NCI-H2029 treated with DMSO at 0.1 percent for 48 hours (cell line): ENCODE results near the gene KNOP1.
"Not testable (repeated sequence)": the region's sequence is repeated elsewhere in the genome, so short reads cannot be mapped to it uniquely, and the experiment has no call there.

ENCODE experiments used
- DNase-seq: peaks from one replicate; lab custom pipeline; 2025; lab: John Stamatoyannopoulos, UW

Gene KNOP1

DNA sequence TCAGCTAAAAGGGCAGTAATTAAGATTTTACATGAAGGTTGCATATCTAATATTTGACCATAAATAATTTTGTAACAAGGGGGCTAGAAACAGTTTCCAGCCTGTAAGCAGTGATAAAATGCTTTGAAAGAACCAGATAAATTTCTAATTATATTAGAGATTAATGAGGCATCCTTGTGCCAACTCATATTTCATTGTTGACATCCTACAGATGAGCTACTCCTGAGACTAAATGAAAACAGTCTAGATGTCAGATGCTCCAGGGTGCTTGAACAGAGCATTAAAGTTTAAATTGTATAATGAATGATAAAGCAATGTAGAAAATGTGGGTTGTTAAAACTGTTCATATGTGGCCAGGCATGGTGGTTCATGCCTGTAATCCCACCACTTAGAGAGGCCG is 23.3 kb upstream of the KNOP1 start:
- no peak for DNase-seq

DNA sequence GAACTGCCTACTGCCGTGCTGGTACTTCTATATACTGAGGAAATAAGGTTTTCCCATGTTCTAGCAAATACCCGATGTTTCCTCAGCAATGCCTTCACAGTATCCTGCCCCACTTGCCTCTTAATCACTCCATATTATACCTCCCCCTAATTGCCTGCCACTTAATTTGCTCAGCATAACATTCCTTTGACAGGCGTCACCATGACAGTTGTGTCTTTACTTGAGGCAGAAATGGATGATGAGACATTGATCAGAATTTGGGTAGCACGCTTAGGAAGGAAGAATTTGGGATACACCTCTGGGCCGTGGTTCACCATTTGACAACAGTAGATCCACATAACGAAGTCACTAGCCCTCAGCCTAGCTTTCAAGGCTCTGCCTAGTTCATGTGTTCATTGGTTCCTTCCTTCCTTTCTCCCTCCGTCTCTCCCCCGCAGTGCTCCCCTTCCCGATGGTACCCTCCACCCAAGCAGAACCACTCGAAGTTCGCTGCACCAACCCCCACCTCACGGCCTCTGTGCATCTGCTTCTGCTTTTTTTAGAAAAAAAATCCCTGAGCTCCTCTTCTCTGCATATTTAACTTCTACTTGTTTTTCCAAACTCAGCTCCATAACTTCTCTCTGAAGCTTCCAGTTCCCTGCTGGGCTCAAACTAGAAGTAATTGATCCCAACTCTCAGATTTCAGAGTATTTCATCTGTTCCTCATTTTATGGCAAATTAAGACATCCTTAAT is 19.4 kb upstream of the KNOP1 start:
- no peak for DNase-seq

DNA sequence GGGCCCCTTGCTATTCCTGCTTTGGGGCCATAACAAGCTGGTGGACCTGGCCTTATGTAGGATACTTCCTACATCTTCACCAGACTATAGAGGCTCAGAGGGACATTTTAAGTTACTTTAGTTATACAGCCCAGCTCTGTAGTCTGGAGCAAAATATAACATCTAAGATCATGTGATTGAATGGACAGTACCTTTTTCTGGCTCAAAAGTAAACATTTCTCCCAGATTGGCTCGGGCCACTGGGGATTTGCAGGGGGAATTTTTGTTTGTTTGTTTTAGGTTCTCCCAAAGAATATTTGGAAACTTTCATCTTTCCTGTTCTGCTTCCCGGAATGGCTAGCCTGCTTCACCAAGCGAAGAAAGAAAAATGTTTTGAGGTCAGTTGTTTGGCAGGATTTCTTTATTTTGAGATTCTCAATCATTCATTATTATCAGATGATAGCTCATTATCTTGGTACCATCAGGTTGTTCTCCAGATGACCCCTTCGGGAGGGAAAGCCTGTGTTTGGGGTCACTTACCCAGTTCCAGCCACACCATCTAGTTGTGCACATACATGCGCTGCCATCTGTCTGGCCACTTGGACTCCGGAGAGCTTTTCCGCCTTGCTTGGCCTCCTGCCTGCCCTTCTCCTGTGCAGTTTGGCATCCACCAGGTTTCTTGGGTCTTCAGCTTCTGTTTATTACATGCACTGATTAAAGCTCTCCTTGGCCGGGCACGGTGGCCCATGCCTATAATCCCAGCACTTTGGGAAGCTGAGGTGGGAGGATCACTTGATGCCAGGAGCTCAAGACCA is 17.2 kb upstream of the KNOP1 start:
- DNase-seq, result no peak

DNA sequence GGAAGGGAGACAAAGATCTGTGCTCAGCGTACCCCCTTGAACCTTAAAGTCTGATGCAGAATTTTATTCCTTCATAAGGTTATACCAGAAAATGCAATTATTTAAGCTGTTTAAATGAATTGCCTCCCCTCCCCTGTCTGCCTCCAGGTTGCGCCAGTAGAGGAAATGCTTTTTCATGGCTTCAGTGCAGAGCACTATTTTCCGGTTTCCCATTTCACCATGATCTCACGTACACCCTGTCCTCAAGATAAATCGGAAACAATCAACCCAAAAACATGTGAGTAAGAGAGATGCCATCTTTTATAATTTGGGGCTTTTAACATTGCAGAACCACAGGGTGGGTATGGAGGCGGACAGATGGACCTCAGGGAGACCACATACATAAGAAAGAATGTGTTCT is 15.5 kb upstream of the KNOP1 start:
- no peak for DNase-seq

DNA sequence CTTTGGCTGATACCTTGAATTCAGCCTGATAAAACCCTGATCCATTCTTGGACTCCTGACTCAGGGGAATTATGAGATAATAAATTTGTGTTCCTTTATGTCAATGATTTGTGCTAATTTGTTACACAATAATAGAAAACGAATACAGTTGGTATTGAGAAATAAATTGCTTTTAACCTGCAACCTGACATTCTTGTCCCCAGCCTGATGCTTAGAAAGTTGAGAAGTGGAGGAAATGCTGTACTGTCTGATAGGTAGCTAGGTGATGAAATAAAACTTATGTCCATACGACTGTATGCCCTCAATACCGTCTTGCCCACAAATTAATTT is 10.6 kb upstream of the KNOP1 start:
- DNase-seq, result no peak

DNA sequence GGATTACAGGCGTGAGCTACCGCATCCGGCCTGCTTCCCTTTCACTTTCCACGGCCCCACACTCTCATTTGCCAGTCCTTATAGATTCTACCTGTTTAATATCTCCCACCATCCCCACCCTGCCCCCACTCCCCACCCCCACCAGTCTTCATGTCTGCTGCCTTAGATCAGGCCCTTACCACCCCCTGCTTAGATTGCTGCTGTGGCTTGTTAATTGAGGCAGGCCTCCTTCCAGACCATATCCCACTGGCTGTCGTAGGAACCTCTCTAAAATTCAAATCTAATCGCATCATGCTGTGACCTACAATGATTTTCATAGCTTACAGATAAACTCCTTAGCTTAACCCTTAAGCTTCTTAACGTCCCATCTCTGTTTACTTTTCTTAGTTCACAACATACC is 5.0 kb upstream of the KNOP1 start:
- no peak for DNase-seq

DNA sequence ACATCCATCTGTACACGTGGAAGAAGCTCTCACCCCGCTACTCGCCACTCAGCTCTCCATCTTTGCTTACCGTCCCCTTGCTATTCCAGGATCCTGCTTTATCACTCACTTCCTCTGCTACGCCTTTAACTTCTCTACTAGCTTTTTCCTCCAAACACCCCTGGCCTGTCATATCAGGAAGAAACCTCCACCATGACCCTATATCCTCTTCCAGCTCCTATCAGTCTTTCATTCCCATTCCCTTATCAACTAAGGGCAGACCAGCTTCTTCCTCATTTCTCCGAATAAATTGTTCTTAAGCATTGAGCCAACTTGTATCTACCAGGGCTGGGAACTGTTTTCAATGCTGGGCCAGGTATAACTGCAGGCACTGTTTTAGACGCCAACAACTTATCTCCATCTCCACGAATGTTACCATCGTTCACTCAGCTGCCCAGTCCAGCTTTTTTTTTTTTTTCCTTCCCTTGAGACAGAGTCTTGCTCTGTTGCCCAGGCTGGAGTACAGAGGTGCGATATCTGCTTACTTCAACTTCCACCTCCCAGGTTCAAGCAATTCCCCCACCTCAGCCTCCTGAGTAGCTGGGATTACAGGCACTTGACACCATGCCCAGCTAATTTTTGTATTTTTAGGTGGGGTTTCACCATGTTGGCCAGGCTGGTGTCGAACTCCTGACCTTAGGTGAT is 4.4 kb upstream of the KNOP1 start:
- no peak for DNase-seq

DNA sequence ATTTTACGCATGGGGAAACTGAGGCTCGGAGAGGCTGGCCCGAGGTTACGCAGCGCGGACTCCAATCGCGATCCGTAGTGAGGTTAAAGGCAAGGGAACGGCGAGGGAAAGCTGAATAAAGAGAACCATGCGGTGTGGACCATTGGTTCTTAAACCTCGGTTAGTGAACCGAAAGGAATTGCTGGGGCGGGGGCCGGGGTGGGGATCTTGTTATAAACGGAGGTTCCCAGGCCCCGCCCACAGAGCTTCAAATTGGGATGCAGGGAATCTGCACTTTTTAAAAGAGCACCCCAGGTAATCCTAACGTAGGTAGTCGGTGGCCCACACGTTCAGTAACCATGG is 568 bp upstream of the KNOP1 start:
- DNase-seq, result no peak

DNA sequence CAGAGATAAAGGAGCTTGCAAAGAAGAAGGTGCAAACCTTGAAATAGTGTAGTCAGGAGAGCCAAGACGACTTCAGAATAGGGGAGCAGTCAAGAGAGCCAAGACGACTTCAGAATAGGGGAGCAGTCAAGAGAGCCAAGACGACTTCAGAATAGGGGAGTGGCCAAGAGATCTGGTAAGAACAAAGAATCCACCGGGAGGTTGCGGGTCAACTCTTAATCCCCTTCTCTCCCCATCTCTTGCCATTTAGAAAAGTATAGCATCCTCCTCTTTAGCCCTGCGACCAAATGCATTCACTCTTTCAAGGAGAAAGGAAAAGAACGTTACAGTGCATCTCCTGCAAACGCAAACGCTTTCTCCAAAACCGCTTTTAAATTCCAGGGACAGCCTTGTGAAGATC is 713 bp downstream of the KNOP1 start:
- DNase-seq, result no peak

DNA sequence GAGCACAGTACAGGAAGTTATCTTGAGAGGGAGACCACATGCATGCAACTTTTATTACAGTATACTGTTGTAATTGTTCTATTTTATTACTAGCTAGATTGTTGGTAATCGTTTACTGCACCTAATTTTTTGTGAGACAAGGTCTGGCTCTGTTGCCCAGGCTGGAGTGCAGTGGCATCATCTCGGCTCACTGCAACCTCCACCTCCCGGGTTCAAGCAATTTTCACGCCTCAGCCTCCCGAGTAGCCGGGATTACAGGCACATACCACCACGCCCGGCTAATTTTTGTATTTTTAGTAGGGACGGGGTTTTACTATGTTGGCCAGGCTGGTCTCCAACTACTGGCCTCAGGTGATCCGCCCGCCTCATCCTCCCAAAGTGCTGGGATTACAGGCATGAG is 1.3 kb downstream of the KNOP1 start:
- DNase-seq, result not testable (repeated sequence)

DNA sequence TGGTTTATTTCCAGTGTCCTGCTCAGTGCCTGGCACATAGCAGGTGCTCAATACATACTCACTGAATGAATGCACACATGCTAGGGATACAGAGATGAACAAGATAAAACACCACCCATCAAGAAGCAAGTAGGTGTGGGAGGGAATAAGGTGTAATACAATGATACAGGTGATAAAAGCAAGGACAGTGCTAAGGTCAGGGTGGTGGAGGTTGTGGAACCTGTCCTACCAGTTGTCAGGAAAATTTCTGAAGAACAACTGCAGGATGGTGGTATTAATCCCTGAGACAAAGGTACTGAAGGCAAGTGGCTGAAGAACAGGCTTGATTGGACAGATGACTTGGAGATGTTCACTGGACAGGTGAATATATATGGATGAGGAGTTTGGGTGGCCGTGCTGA is 1.8 kb downstream of the KNOP1 start:
- DNase-seq, result no peak

DNA sequence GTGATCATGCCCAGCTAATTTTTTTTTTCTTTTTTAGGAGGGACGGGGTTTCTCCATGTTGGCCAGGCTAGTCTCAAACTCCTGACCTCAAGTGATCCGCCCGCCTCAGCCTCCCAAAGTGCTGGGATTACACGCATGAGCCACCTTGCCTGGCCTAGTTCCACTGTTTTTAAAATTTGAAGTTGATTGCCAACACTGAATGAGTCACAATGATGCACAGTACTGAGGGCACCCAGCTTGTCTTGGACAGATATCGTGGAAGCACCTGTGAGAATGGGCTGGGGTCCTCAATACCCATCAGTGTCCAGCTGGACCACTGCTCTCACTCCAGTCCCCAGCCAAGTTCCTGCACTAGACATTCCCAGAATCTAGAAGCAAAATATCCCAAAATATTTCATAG is 2.5 kb downstream of the KNOP1 start:
- no peak for DNase-seq

DNA sequence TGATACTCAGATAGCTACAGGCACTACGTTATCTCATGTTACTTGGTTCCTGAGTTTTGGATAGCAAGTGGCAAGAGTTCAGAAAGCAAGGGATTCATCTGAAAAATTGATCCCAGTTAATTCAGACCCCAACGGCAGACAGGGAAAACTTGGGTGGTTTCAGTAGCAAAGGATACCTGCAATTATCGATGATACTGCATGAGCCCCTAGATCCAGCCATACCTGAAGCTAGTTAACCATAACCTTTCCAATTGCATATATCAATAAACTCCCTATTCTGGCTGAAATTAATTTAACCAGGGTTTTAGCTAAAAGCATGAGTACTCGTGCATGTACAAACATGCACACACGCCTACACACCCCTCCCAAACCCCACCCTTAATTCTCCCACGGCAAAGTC is 4.3 kb downstream of the KNOP1 start:
- DNase-seq, result no peak

DNA sequence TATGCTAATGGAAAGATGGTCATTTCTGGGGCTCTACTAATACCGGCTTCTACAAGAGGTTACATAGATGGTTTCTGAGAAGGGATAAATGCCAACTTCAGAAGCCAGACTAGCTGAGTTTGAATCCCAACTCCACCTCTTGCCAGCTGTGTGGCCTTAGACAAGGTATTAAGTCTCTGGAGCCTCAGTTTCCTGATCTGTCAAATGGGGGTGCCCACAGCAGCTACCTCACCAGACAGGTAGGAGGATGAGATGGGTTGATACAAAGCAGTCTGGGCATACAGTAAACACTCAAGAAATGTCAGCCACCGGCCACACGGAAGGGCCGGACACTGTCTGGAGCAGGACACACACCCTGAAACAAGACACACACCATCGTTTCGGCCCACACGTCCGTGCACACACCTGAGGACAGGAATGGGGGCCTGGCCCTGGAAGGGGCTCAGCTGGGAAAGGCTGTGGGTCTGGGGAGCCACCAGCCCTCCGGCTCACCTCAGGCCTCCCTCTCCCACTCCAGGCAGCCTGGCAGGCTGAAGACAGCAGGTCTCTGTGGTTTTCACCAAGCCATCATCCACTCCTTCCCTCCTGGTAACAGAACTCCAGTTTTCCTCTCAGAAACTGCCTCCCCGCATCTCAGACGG is 5.5 kb downstream of the KNOP1 start:
- DNase-seq, result no peak

DNA sequence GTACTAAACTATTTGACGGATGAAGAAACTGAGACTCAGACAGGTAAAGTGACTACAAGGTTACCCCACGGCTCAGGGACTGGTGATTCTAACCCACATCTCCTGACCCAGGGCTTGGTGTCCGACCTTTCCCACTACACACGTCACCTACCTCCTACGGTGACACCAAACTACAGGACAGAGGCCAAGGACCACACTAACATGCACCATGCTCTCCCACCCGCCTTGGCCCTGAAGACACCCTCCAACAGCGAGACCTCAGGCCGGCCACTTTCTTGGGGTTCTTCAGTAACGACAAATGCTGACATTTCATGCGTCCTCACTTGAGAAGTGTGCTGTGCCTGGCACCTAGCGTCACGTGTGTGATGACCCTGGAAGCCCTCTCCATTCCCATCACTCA is 6.4 kb downstream of the KNOP1 start:
- no peak for DNase-seq

DNA sequence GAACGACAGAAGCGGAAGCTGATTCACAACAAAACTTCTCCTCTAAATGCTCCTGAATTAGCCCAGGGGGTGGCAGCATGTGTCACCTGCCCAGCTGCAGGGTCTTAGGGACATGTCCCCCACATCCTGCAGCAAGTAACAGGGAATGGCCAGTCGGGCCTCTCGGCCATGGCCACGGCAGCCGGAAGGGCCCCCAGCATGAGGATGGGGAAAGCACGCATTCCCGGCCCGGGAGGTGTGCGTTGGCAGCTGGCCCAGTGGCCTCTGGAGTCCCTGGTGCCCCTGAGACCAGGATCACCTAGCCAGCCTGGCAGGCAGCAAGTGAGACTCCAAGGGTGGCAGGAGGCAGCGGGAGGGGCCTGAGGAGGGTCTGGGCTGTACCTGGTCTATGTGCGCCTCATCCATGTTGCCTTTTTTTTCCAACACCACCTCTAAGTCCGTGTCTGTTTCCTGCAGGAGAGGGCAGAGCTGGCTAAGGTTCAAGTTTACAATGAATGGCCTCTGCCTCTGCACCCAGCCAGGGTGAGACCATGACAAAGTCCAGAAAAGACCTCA is 7.0 kb downstream of the KNOP1 start:
- no peak for DNase-seq

DNA sequence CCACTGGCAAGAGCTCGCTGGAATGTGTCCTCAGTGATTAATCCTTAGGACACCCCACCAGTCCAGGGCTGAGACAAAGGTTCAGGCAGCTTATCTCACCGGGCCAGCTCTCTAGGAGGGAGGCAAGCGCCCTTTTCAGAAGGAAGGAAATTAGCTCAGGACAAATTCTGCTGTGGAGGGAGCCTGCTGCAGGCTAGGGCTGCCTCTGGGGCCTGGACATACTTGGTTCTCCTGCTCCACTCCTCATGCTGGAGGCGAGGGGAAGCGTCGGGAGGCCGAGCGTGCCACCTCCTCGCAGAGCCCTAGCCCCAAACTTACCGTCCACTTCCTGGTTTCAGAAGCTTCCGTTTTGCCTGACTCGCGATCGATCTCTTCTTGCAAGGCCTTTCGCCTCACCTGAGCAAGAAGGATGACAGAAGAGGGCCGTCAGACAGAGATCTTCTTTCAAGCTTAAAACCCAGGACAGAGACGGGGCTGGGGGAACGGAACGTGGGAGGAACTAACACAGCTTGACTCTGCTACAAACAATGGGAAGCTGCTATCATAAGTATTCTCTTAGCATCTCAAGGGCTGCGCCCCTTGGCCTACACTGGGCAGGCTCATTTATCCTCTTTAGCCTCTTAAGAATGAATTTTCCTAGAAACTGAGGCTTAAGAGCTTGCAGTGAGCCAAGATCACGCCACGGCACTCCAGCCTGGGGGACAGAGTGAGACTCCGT is 7.7 kb downstream of the KNOP1 start:
- DNase-seq, result no peak

DNA sequence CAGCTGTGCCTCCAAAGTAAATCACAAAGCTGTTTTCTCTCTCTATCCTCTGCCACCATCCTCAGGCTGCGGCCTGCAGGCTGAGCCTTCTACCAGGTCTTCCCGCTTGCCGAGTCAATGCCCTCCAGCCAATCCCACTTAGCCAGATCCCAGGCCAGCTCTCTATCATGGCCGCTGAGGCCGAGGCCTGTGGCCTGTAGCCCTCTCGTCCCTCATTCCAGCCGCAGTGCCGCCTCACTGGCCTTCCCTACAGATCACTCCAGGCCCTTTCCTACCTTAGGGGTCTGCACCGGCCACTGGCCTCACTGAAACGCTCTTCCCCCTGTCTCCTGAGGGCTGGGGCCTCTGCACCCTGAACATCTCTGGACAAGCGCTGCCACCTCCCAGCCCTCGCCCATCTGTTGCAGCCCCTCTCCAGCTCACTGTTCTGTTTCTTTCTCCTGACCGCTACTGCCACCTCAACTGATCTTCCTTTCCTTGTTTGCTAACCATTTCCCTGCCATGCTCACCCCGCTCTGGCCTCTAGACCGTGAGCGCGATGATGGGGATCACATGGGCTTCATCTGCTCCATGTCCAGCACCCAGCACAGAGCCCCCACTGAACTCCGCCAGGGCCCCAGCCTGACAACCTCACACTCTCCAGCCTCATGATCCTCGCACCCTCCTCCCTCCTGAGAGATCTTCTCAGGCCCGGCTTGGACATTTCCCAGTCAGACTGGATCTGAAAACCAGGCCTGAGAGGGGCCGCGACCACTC is 8.5 kb downstream of the KNOP1 start:
- DNase-seq, result no peak

DNA sequence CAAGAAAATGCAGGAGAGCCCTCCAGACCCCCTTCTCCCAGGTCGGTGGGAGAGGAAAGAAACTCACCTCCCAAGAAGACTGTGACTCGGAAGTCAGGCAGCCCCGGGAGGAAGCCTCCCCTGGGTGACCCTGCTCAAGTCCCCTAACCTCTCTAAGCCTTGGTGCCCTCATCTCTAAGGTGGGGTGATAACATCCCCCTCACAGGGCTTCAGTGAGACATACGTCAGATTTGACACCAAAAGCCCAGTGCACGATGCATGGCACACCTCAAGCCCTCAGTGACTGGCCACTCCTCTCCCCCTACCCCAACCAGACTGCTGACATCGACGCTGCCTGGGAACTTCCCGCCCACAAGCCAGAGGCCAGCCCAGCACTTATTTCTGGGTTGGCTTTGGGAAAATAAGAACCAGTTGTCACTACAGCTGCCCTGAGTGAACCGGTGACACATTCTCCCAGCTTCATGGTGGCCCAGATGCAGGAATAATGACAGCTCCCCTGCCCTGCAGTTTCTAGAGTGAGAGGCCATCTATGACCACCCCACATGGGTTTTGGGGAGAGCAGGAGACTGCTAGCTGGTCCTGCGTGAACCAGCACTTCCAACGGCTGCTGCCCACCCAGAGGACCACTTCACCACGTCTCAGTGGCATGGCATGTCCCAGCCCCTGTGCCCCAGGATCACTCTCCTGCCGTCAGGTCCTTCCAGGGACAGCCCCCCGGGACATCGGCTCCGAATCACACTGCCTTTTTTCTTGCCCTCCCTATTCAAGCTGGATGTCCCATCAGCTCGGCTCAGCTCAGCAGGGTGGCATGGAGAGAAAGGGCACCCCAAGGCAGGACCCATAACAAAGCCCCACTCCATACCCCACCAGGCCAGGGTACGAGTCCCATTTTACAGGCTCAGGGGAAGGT is 9.5 kb downstream of the KNOP1 start:
- DNase-seq, result no peak
